ENCODE results near the gene RRP36.
"Not testable (repeated sequence)": the region's sequence is repeated elsewhere in the genome, so short reads cannot be mapped to it uniquely, and the experiment has no call there.

RRP36 gene

DNA sequence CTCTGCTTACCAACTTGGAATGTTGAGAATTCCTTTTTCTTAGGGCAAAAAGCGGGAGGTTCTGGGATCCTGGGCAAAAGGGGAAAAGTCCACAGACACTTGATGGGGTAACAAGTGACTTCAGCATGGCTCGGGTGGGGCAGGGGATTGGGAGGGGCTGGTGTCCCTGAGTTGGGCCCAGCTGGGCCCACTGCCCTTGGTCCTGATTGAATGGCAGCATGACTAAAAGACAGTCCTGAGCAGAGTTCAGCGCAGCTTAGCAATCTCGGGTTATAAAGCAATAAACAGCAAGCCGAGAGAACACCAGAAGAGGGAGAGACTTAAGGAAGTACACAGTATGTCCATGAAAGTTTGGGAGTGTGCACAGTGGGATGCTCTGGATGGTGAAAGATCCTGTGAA is 31.5 kb upstream of the RRP36 start:
- TF ChIP-seq, protein P1, sequence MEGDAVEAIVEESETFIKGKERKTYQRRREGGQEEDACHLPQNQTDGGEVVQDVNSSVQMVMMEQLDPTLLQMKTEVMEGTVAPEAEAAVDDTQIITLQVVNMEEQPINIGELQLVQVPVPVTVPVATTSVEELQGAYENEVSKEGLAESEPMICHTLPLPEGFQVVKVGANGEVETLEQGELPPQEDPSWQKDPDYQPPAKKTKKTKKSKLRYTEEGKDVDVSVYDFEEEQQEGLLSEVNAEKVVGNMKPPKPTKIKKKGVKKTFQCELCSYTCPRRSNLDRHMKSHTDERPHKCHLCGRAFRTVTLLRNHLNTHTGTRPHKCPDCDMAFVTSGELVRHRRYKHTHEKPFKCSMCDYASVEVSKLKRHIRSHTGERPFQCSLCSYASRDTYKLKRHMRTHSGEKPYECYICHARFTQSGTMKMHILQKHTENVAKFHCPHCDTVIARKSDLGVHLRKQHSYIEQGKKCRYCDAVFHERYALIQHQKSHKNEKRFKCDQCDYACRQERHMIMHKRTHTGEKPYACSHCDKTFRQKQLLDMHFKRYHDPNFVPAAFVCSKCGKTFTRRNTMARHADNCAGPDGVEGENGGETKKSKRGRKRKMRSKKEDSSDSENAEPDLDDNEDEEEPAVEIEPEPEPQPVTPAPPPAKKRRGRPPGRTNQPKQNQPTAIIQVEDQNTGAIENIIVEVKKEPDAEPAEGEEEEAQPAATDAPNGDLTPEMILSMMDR (IDR thresholded peaks at IDR 0.05; ENCODE audit: extremely low read depth, missing control alignments), result no peak
- no peak for DNase-seq (ENCODE audit: low spot score)

DNA sequence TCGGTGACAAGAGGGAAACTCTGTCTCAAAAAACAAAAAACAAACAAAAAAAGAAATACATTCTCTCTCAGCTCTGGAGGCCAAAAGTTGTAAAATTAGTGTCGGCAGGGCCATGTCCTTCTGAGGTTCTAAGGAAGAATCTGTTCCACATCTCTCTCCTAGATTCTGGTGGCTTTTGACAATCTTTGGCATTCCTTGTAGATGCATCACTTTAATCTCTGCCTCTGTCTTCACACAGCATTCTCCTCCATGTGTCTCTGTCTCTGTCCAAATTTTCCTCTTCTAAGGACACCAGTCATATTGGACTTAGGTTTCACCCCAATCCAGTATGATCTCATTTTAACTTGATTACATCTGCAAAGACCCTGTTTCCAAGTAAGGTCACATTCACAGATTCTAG is 28.0 kb upstream of the RRP36 start:
- TF ChIP-seq, protein P1 (IDR thresholded peaks at IDR 0.05; ENCODE audit: extremely low read depth, missing control alignments), result no peak
- no peak for DNase-seq (ENCODE audit: low spot score)

DNA sequence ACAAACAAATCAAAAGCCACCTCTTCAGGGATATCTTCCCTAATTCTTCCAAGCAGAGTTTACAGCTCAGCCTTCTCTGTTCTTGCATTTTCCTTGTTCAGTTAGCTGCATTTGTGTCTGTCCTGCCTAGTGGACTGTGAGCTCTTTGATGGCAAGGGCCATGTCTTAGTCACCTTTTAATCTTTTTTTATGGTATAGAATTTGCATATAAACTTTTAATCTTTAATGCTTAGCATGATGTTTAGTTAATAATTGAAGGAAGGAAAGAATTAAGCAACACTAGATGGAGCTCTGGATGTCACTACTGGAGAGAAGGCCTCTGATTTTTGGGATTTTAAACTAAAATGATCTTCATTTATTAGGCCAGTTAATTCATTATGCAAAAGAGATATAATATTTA is 24.9 kb upstream of the RRP36 start:
- no peak for DNase-seq (ENCODE audit: low spot score)
- TF ChIP-seq, protein P1 (IDR thresholded peaks at IDR 0.05; ENCODE audit: extremely low read depth, missing control alignments), result no peak

DNA sequence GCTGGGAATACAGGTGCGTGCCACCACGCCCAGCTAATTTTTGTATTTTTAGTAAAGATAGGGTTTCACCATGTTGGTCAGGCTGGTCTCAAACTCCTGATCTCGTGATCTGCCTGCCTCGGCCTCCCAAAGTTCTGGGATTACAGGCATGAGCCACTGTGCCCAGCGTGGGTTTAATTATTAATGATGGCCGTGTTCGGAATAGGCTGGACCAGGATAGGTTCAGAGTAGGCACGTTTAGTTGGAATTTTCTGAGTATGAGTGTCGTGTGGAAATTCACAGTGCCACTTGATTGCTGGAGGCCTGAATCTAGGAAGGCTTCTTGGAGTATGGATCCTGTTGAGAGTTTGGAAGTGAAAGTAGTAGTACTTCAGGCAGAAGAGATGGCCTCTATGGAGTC is 23.2 kb upstream of the RRP36 start:
- DNase-seq (ENCODE audit: low spot score), result not testable (repeated sequence)

DNA sequence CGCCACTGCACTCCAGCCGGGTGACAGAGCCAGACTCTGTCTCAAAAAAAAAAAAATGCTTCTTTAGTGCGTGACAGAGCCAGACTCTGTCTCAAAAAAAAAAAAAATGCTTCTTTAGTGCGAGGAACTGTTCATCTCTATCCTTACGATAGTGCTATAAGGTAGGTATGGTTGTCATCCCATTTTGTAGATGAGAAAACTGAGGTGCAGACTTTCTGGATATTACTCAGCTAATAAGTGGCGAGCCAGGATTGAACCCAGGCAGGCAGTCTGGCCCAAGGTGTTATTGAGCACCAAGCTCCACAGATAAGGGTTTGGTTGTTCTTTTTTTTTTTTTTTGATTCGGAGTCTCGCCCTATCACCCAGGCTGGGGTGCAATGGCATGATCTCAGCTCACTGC is 19.6 kb upstream of the RRP36 start:
- TF ChIP-seq, protein P1 (IDR thresholded peaks at IDR 0.05; ENCODE audit: extremely low read depth, missing control alignments), result no peak
- DNase-seq (ENCODE audit: low spot score), result no peak

DNA sequence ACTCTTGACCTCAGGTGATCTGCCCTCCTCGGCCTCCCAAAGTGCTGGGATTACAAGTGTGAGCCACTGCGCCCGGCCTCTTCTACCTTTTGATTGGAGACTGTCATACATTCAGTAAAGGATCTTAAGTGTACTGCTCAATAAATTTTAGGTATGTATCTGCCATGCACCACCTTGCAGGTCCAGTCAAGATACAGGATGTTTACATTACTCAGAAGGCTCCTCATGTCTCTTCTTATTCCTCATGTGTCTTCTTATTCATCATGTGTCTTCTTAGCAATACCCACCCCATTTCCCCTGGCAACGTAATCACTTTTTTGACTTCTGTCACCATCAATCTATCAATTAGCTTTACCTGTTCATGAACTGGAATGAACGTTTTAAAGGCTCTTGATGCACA is 15.6 kb upstream of the RRP36 start:
- DNase-seq (ENCODE audit: low spot score), result no peak
- TF ChIP-seq, protein P1 (IDR thresholded peaks at IDR 0.05; ENCODE audit: extremely low read depth, missing control alignments), result no peak

DNA sequence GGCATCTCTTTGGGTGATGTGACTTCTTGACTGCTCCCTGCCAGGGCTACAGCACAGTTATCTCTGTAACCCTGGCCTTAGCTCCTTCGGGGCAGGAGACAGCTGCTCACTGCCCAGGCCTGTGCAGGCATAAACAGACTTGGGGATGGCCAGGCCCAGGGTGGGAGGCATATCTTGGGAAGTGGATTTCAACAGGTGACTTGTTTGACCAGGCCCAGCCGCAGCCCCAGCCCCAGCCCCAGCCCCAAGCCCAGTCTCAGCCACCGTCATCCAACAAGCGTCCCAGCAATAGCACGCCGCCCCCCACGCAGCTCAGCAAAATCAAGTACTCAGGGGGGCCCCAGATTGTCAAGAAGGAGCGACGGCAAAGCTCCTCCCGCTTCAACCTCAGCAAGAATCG is 15.2 kb upstream of the RRP36 start:
- TF ChIP-seq, protein P1 (IDR thresholded peaks at IDR 0.05; ENCODE audit: extremely low read depth, missing control alignments), result no peak
- DNase-seq (ENCODE audit: low spot score), result no peak

DNA sequence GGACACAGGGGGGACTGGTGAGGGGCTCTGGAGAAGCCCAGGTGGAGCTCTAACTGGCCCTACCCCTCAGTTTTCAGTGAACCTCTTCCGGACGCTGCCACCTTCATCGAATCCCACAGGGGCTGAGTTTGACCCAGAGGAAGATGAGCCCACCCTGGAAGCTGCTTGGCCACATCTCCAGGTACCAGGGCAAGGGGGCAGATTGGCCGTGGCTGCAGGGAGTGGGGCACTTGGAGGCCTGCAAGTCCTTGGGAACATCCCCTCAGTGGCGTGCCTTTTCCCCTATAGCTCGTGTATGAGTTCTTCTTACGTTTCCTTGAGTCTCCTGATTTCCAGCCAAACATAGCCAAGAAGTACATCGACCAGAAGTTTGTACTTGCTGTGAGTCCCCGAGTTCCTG is 14.3 kb upstream of the RRP36 start:
- TF ChIP-seq, protein P1 (IDR thresholded peaks at IDR 0.05; ENCODE audit: extremely low read depth, missing control alignments), result no peak
- DNase-seq (ENCODE audit: low spot score), result no peak
